HEK293 (cell line): ENCODE data around the gene ZBTB38.

ENCODE experiments used
- CTCF ChIP-seq: fragments of 450-650 bp; formaldehyde crosslinking; IDR thresholded peaks from 2 replicates; pipeline ENCODE4 v1.5.1; 2016; ENCODE audit warnings: missing biosample characterization, missing genetic modification characterization
- SP2 ChIP-seq: fragments of 450-650 bp; formaldehyde crosslinking; IDR thresholded peaks from 2 replicates; pipeline ENCODE4 v1.5.1; 2016; ENCODE audit warnings: missing biosample characterization, missing genetic modification characterization
- TCF7L2 ChIP-seq: IDR thresholded peaks from 2 replicates; pipeline ENCODE4 v1.6.1; 2011; ENCODE audit warnings: low read depth, mild to moderate bottlenecking, inconsistent platforms, low read length, moderate library complexity, borderline replicate concordance
- ZBTB7A ChIP-seq: fragments of 450-650 bp; formaldehyde crosslinking; IDR thresholded peaks from 2 replicates; pipeline ENCODE4 v1.5.1; 2016; ENCODE audit warnings: low read depth, missing biosample characterization, missing genetic modification characterization
- ZFP37 ChIP-seq: fragments of 450-650 bp; formaldehyde crosslinking; IDR thresholded peaks from 2 replicates; pipeline ENCODE4 v1.5.1; 2016; ENCODE audit warnings: missing biosample characterization, missing genetic modification characterization
- ZFP69B ChIP-seq: fragments of 450-650 bp; formaldehyde crosslinking; IDR thresholded peaks from 2 replicates; pipeline ENCODE4 v1.5.1; 2016; ENCODE audit warnings: missing biosample characterization, missing genetic modification characterization
- ZNF140 ChIP-seq: fragments of 450-650 bp; formaldehyde crosslinking; IDR thresholded peaks from 2 replicates; pipeline ENCODE4 v1.5.1; 2016; ENCODE audit warnings: missing biosample characterization, missing genetic modification characterization
- ZNF174 ChIP-seq: fragments of 450-650 bp; formaldehyde crosslinking; IDR thresholded peaks from 2 replicates; pipeline ENCODE4 v1.5.0; 2017; ENCODE audit warnings: missing biosample characterization, mild to moderate bottlenecking, missing genetic modification characterization
- ZNF239 ChIP-seq: fragments of 450-650 bp; formaldehyde crosslinking; IDR thresholded peaks from 2 replicates; pipeline ENCODE4 v1.5.1; 2016; ENCODE audit warnings: missing biosample characterization, missing genetic modification characterization
- ZNF426 ChIP-seq: fragments of 450-650 bp; formaldehyde crosslinking; IDR thresholded peaks from 2 replicates; pipeline ENCODE4 v1.5.1; 2017; ENCODE audit warnings: missing biosample characterization, missing genetic modification characterization, mild to moderate bottlenecking, inconsistent platforms, moderate library complexity
- ZNF449 ChIP-seq: fragments of 450-650 bp; formaldehyde crosslinking; IDR thresholded peaks from 2 replicates; pipeline ENCODE4 v1.5.1; 2017; ENCODE audit warnings: missing biosample characterization, mild to moderate bottlenecking, missing genetic modification characterization, moderate library complexity
- ZNF560 ChIP-seq: fragments of 450-650 bp; formaldehyde crosslinking; IDR thresholded peaks from 2 replicates; pipeline ENCODE4 v1.5.1; 2017; ENCODE audit warnings: missing biosample characterization, missing genetic modification characterization, borderline replicate concordance
- TF ChIP-seq, protein P1 (sequence below): fragments of 450-650 bp; formaldehyde crosslinking; IDR thresholded peaks from 2 replicates; pipeline ENCODE4 v1.5.0; 2017; ENCODE audit warnings: missing biosample characterization, missing genetic modification characterization, borderline replicate concordance

DNA sequence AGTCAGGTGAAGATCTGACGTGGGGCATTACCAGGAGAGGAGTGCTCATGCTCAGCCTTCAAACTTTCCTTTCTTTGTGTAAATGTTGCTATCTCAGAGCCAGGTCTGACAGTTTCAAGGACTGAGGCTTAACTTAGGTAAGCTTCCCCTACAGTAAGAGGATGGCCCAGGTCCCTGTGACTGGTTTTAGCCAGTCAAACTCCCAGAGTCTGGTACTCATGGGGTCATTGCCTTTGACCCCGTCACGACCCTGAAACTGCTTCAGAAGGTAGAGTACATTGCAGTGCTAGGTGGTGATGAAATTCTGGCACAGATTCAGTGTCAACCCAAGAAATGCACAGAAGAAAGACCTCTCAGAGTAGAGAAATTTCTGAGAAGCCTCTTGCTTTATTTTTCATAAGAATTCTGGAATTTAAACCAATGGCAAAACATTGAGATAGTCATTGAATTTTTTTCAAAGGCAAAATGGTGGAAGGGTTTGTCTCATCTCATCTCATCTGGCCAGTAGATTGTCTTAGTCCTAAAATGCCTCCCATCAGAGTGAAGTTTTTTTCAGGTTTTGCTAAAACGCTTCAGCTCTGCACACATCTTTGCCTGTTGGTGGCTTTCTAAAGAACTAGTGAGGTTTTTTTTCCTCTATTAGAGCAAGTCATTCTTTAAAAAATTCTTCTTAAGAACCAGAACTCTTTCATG is 23.1 kb downstream of the ZBTB38 start:
- TF ChIP-seq ZNF426 (tag by site-specific recombination) (no peak), ZFP37 (tag by site-specific recombination) (no peak), ZNF449 (tag by site-specific recombination) (no peak), SP2 (tag by site-specific recombination) (no peak), CTCF (no peak), ZNF140 (no peak), ZNF174 (tag by site-specific recombination) (no peak), ZBTB7A (no peak), TCF7L2 (no peak), ZNF560 (tag by site-specific recombination) (no peak), ZNF239 (tag by site-specific recombination) (no peak), ZFP69B (tag by site-specific recombination) (no peak)
- TF ChIP-seq, protein P1, sequence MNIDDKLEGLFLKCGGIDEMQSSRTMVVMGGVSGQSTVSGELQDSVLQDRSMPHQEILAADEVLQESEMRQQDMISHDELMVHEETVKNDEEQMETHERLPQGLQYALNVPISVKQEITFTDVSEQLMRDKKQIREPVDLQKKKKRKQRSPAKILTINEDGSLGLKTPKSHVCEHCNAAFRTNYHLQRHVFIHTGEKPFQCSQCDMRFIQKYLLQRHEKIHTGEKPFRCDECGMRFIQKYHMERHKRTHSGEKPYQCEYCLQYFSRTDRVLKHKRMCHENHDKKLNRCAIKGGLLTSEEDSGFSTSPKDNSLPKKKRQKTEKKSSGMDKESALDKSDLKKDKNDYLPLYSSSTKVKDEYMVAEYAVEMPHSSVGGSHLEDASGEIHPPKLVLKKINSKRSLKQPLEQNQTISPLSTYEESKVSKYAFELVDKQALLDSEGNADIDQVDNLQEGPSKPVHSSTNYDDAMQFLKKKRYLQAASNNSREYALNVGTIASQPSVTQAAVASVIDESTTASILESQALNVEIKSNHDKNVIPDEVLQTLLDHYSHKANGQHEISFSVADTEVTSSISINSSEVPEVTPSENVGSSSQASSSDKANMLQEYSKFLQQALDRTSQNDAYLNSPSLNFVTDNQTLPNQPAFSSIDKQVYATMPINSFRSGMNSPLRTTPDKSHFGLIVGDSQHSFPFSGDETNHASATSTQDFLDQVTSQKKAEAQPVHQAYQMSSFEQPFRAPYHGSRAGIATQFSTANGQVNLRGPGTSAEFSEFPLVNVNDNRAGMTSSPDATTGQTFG (tag by site-specific recombination): no peak
